HAP-1 (cell line): ENCODE results near the gene FNBP1L.

Experiments used
- DNase-seq, 2 experiments: peaks; one replicate each; pipeline ENCODE4 v3.0.0-alpha.2; 2016 to 2020; ENCODE audit warnings: low spot score in 2 of 2
- H3K27me3 ChIP-seq: fragments of 250-450 bp; sonication (Bioruptor Pico); 2 replicates; pipeline ENCODE4 v1.5.1; 2020; ENCODE audit warnings: low read depth, mild to moderate bottlenecking, moderate library complexity
- H3K36me3 ChIP-seq: fragments of 250-450 bp; sonication (Bioruptor Pico); replicated peaks from 2 replicates; pipeline ENCODE4 v1.5.1; 2020; ENCODE audit warnings: mild to moderate bottlenecking
- H3K4me1 ChIP-seq: fragments of 250-450 bp; sonication (Bioruptor Pico); 2 replicates; pipeline ENCODE4 v1.5.1; 2020; ENCODE audit warnings: mild to moderate bottlenecking
- H3K4me3 ChIP-seq: fragments of 250-450 bp; sonication (Bioruptor Pico); 2 replicates; pipeline ENCODE4 v1.5.1; 2020; ENCODE audit warnings: mild to moderate bottlenecking, moderate library complexity
- H3K9me3 ChIP-seq: fragments of 250-450 bp; sonication (Bioruptor Pico); 2 replicates; pipeline ENCODE4 v1.5.1; 2020; ENCODE audit warnings: mild to moderate bottlenecking, moderate library complexity
- in situ Hi-C: fragments of 300-500 bp; cut with MboI; formaldehyde crosslinking; loops from 3 replicates; pipeline ENCODE4 v1.14.3; 2020; ENCODE audit warnings: low sequenced_read_pairs, inconsistent platforms, mixed read lengths

Gene FNBP1L

DNA sequence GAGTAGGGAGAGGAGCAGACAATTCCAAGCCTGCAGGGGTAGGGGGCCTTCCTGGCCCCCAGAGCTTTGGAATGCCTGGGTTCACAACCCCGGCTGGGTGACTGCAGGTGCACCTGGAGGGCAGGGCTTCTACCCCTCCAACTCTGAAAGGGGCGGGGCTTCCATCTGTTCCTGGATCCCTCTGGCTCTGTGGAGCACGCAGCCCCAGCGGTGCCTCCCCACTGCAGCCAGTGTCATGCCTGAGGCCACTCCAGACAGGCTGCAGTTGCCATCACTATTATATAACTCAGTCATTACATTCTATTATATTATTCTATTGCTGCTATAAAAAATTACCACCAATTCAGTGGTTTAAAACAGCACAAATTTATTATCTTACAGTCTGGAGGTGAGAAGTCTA lies 12.5 kb upstream of the FNBP1L start:
- H3K36me3 ChIP-seq = no peaks in the 10 kb centered on the region
- in situ Hi-C loops = loop anchor here (25.0 kb wide), 2 partner anchors 177 to 402 kb away; no protein-coding TSS in a partner anchor
- H3K4me1 ChIP-seq = no peaks in the 10 kb centered on the region
- no peaks in the 10 kb centered on the region; the same call in none of the 2 replicates for H3K9me3 ChIP-seq
- H3K27me3 ChIP-seq = peaks cover 8% of the 10 kb centered on the region
- no peak for DNase-seq
- H3K4me3 ChIP-seq = no peak overlapping the region

DNA sequence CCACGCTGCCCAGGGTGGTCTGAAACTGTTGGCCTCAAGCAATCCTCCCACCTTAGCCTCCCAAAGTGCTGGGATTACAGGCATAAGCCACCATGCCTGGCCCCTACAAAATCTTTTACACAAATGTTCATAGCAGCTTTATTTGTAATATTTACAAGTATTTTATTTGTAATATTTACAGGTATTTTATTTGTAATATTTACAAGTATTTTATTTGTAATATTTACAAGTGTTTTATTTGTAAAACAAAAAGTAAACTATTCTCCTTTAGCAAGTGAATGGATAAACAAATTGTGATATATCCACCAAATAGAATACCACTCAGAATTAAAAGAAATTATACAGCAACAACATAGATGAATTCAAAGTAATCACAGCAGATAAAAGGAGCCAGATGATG lies 11.4 kb upstream of the FNBP1L start:
- no peak for DNase-seq
- Histone ChIP-seq H3K4me3 (no peak overlapping the region), H3K27me3 (peaks cover 8% of the 10 kb centered on the region), H3K36me3 (no peaks in the 10 kb centered on the region), H3K4me1 (no peaks in the 10 kb centered on the region), H3K9me3 (no peaks in the 10 kb centered on the region; the same call in none of the 2 replicates)
- in situ Hi-C loops = loop anchor here (25.0 kb wide), 2 partner anchors 176 to 401 kb away; no protein-coding TSS in a partner anchor

DNA sequence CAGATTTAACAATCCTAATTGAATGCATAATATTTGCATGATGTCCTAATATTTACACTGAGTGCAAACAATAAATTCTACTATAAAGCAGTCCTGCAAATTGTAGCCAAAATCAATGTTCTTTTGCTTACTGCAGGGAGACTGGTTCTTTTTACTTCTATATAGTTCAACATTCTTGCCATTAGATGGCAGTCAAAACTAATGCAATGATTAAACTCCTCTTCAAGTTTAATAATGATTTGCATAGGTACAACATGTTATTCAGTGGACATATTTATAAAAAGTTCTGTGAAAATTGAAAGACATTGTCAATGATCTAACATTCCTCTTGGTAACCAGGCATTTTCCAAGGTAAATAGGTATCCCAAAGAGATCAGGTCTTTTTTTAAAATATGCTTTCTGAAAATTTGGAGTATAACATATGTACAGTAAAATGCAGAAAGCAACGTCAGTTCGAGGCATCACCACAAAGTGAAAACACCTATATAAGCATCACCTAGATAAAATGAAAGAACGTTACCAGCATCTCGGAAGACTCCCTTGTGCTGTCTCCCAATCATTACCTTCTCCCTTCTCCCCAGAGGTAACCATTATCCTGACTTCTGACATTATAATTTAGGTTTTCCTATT lies 9.8 kb upstream of the FNBP1L start:
- peak in 1 of 2 experiments; percentile 68 for DNase-seq
- H3K27me3 ChIP-seq = peaks cover 8% of the 10 kb centered on the region

DNA sequence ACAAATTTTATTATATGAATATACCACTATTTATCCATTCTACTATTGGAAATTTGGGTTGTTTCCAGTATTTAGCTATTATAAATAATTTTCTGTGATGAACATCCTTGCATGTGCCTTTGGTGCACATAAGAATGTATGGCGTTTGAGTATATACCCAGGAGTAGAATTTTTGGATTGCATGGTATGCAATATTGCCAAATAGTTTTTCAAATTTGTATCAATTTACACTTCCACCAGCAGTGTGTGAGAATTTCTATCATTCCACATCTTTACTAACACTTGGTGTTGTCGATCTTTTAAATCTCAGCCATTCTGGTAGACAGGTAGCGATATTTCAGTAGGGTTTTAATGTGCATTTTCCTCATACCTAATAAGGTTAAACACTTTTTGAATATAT lies 9.2 kb upstream of the FNBP1L start:
- in situ Hi-C loops = loop anchor here (25.0 kb wide), 2 partner anchors 174 to 399 kb away; no protein-coding TSS in a partner anchor
- Histone ChIP-seq H3K4me1 (no peaks in the 10 kb centered on the region), H3K27me3 (peaks cover 8% of the 10 kb centered on the region), H3K4me3 (no peak overlapping the region), H3K36me3 (no peaks in the 10 kb centered on the region), H3K9me3 (no peaks in the 10 kb centered on the region; the same call in none of the 2 replicates)
- DNase-seq = no peak

More for the DNA sequence above, 9.8 kb upstream of the FNBP1L start:
- in situ Hi-C loops = loop anchor here (25.0 kb wide), 2 partner anchors 174 to 399 kb away; no protein-coding TSS in a partner anchor
- no peaks in the 10 kb centered on the region; the same call in none of the 2 replicates for H3K9me3 ChIP-seq
- no peak overlapping the region for H3K4me3 ChIP-seq
- H3K4me1 ChIP-seq = no peaks in the 10 kb centered on the region
- H3K36me3 ChIP-seq = no peaks in the 10 kb centered on the region

DNA sequence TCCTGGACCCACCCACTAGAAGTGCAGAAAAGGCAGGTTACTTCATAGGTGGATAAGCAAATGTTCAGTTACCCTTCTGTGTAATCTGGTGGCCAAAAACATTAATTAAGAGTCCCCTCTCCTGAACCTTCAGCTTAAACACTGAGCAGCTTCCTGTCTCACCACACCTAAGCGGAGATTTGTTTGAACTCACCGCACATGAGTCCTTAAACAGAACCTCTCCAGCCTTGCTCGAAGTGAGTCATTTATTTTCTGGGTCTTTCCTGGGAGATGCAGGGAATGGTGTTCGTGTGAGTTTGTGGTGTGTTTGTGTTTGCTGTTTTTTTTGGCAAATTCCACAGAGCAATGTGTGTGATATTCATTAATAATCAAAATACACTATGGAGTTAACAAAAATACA lies 7.6 kb upstream of the FNBP1L start:
- Histone ChIP-seq H3K27me3 (peaks cover 8% of the 10 kb centered on the region), H3K4me1 (no peaks in the 10 kb centered on the region), H3K9me3 (no peaks in the 10 kb centered on the region), H3K4me3 (no peak overlapping the region), H3K36me3 (no peaks in the 10 kb centered on the region)
- no peak for DNase-seq
- in situ Hi-C loops = loop anchor here (25.0 kb wide), 2 partner anchors 172 to 397 kb away; no protein-coding TSS in a partner anchor

DNA sequence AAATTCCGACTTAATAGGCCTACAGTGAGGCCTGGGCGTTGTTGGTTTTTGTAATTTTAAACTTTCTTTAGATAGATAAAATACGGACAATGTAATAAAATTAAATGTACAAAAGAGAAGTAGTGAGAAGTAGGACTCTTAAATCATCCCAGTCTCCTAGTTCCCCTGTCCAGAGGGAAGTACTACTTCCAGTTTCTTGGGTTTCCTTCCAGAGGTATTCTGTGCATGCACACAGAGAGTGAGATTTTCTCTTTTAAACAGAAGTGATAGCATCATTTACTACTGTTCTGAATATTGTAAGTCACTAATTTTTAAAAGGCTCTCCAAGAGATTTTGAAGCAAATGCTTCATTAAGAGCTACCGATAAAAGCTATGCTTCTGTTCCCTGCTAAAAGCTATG lies 7.2 kb upstream of the FNBP1L start:
- Histone ChIP-seq H3K4me3 (no peak overlapping the region), H3K27me3 (peaks cover 8% of the 10 kb centered on the region), H3K9me3 (no peaks in the 10 kb centered on the region), H3K36me3 (no peaks in the 10 kb centered on the region), H3K4me1 (no peaks in the 10 kb centered on the region)
- DNase-seq = no peak
- in situ Hi-C loops = loop anchor here (25.0 kb wide), 2 partner anchors 172 to 397 kb away; no protein-coding TSS in a partner anchor

DNA sequence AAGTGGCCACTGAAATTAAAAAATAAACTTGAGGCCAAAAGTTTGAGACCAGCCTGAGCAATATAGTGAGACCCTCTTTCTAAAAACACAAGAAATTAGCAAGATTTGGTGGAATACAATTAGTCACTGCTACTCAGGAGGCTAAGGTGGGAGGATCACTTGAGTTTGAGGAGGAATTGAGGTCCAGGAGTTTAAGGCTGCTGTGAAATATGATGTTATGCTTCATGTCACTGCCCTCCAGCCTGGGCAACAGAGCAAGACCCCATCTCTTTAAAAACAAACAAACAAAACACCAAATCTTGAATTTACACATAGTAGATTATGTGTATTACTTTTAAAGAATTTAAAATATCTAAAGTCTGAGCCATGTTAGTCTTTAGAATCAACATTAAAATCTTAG lies 6.3 kb upstream of the FNBP1L start:
- H3K4me1 ChIP-seq = no peaks in the 10 kb centered on the region
- in situ Hi-C loops = loop anchor here (25.0 kb wide), 2 partner anchors 171 to 396 kb away; no protein-coding TSS in a partner anchor
- peaks cover 8% of the 10 kb centered on the region; the same call in 1 of the 2 replicates for H3K27me3 ChIP-seq
- no peaks in the 10 kb centered on the region for H3K36me3 ChIP-seq
- no peak overlapping the region for H3K4me3 ChIP-seq
- no peak for DNase-seq
- H3K9me3 ChIP-seq = no peaks in the 10 kb centered on the region

DNA sequence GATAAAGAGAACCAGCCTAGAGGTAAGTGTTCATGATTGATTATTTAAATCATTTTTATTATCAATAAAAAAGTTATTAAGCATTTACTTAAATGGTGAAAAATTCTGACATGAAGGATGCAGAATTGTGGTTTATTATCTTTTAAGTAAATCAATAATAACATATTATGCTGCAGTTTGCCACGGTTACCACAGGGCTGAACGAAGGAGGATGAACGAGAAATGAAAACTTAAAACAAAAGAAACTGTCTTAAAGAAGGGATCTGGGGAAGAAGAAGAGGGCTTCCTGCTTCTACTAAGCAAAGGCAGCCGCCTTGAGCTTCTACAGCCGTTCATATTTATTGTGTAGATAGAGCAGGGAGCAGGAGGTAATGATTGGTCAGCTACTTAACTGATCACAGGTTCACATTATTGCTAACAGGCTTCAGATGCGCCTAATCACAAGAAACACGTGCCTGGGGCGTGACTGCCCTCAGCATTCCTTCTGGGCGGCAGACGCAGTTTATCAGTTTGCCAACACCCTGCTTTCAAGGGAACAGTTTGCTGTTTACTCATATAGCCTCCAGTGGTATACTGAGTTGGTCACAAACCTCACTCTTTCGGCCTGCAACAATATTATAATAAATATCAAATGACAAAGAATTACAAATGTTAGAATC lies 5.8 kb upstream of the FNBP1L start:
- no peak overlapping the region for H3K4me3 ChIP-seq
- H3K9me3 ChIP-seq = no peaks in the 10 kb centered on the region
- in situ Hi-C loops = loop anchor here (25.0 kb wide), 2 partner anchors 170 to 395 kb away; no protein-coding TSS in a partner anchor
- H3K4me1 ChIP-seq = no peaks in the 10 kb centered on the region
- peaks cover 6% of the 10 kb centered on the region; the same call in 1 of the 2 replicates for H3K27me3 ChIP-seq
- no peak for DNase-seq
- no peaks in the 10 kb centered on the region for H3K36me3 ChIP-seq

DNA sequence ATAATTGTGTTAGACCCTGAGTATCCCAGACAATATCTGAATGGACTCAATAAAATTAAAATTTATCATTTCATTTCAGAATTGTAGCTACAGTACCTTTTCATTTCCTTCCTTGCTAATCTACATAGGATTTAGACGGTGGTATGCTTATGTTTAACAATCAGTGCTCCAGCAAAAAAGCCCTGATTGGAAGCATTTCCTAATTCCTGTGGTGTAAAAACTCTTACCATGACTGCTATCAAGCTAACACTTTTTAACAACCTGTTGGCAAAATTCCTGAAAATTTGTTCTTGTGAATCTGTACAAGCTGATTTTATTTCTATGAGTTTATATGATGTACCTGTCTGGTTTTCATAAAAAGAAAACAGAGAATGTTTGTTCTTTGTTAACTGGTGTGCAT lies 5.2 kb upstream of the FNBP1L start:
- Histone ChIP-seq H3K4me1 (no peaks in the 10 kb centered on the region), H3K36me3 (no peaks in the 10 kb centered on the region), H3K9me3 (no peaks in the 10 kb centered on the region), H3K27me3 (peaks cover 5% of the 10 kb centered on the region; the same call in 1 of the 2 replicates), H3K4me3 (no peak overlapping the region)
- no peak for DNase-seq
- in situ Hi-C loops = loop anchor here (25.0 kb wide), 2 partner anchors 170 to 395 kb away; no protein-coding TSS in a partner anchor

DNA sequence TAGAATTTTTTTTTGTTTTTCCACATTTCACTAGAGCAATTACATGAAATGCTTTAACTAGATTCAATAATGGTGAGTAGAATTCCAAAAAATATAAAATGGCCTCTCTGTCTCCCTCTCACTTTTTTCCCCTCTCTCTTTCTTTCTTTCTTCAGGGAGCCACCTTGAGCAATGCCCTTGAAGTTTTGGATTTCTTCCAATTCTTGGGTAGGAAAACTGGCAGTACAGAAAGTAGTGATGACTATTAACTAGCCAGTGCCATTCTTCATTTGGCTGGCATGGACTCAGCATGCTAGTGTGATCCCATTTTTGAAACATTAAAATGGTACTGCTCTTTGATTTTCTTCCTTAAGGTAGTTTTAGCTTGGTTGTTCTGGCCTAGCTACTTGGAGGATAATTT lies 4.5 kb upstream of the FNBP1L start:
- Histone ChIP-seq H3K4me1 (no peaks in the 10 kb centered on the region), H3K4me3 (no peak overlapping the region), H3K36me3 (no peaks in the 10 kb centered on the region), H3K9me3 (no peaks in the 10 kb centered on the region), H3K27me3 (peaks cover 5% of the 10 kb centered on the region; the same call in 1 of the 2 replicates)
- in situ Hi-C loops = loop anchor here (25.0 kb wide), 2 partner anchors 169 to 394 kb away; no protein-coding TSS in a partner anchor
- no peak for DNase-seq

DNA sequence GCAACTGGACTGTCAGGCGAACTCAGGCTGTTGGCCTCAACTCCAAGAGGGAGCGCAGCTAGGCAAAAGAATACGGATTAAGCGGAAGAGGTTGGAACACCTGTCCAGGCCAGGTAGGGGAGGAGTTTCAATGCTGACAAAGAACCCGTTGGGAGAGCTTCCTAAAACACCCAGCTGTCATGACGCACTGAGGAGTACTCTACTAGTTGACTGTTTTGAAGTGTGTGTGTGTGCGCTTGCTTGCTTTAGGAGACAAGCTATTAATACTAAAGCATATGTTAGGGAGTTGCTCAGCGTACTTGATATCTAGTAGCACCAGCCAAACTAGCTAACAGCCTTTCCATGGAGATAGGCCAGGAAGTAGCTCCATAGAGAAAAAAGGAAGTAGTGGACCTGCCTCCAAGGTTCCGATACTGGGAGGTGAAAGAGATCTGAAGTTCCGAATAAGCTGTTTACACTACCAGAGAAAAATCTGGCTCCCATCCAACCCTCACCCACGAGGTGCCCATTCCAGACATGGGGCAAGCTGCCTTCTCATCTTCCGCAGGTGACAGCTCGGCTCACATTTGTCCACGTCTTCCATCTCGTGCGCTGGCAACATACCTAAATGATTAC lies 974 bp upstream of the FNBP1L start:
- H3K4me3 ChIP-seq = peak overlapping the region; percentile 79
- H3K27me3 ChIP-seq = no peaks in the 10 kb centered on the region
- no peaks in the 10 kb centered on the region for H3K9me3 ChIP-seq
- DNase-seq = no peak
- in situ Hi-C loops = loop anchor here (25.0 kb wide), 2 partner anchors 165 to 390 kb away; no protein-coding TSS in a partner anchor
- no peaks in the 10 kb centered on the region for H3K36me3 ChIP-seq
- peaks cover 18% of the 10 kb centered on the region for H3K4me1 ChIP-seq

DNA sequence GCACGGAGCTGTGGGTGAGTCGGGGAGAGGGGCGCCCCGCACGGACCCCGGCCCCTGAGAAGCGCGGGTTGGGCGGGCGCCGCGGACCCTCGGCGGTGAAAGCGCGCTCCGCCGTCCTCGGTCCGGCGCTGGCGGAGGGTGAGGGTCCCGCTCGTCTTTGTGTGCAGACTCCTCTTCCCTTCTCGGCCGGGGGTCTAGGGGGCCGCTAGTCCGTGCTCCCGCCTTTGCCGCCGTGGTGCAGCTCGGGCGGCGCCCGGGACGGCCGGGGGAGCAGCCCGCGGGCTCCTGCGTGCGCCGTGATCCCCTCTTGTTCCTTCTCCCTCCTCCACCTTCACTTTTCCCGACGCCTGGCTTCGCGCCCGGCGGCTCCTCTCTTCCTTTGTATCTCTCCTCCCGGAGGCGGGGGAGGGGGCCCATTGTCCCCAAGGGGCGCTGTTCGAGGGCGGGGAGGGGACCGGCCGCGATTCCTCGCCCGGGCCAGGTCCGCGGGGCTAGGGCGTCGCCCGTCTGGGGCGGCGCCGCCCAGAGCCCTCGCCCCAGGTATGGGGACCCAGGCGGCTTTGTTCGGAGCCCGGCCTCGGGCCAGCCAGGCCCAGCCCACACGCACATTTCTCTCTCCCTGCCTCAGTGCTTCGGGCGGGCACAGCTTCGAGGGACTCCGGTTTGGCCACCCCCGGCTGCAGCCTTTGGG lies 519 bp downstream of the FNBP1L start:
- no peaks in the 10 kb centered on the region for H3K36me3 ChIP-seq
- in situ Hi-C loops = loop anchor here (25.0 kb wide), 2 partner anchors 164 to 389 kb away; no protein-coding TSS in a partner anchor
- no peaks in the 10 kb centered on the region for H3K27me3 ChIP-seq
- H3K4me1 ChIP-seq = peaks cover 18% of the 10 kb centered on the region
- no peaks in the 10 kb centered on the region for H3K9me3 ChIP-seq
- DNase-seq = peak; percentile 53 to 84
- H3K4me3 ChIP-seq = peak overlapping the region; percentile 79
